Measurements from ENCODE around the gene ABHD4.
A peak's percentile ranks its signal among the peaks of the same experiment; 100 is the strongest.
"Not testable (repeated sequence)": the region's sequence is repeated elsewhere in the genome, so short reads cannot be mapped to it uniquely, and the experiment has no call there.

Gene ABHD4

GRCh38 chr14:22630066-22630465 is 32.0 kb downstream of the ABHD4 start:
- DNase-seq = no peak

- no peak for DNase-seq
Observed at GRCh38 chr14:22630486-22630885, 32.4 kb downstream of the ABHD4 start.

GRCh38 chr14:22634233-22634900 is 36.3 kb downstream of the ABHD4 start:
- no peak for DNase-seq

- DNase-seq = not testable (repeated sequence)
Observed at GRCh38 chr14:22635980-22636379, 37.9 kb downstream of the ABHD4 start.

- no peak for DNase-seq
Observed at GRCh38 chr14:22640192-22640591, 42.1 kb downstream of the ABHD4 start.

- no peak for DNase-seq
Observed at GRCh38 chr14:22641846-22642245, 43.7 kb downstream of the ABHD4 start.

- DNase-seq = no peak
Observed at GRCh38 chr14:22644305-22644635, 46.2 kb downstream of the ABHD4 start, which contains the start of gene OR6J1. Gene OR6J1 (minus strand): TSS chr14:22644352. CDS start chr14:22634811, 9,541 bp downstream.

GRCh38 chr14:22646570-22647254 is 48.6 kb downstream of the ABHD4 start:
- no peak for DNase-seq

- DNase-seq = no peak
Observed at GRCh38 chr14:22648506-22648905, 50.4 kb downstream of the ABHD4 start.

GRCh38 chr14:22650046-22650739 is 52.1 kb downstream of the ABHD4 start:
- no peak for DNase-seq

GRCh38 chr14:22650960-22651521 is 52.9 kb downstream of the ABHD4 start:
- no peak for DNase-seq

GRCh38 chr14:22651586-22651985 is 53.5 kb downstream of the ABHD4 start:
- no peak for DNase-seq

GRCh38 chr14:22653012-22653621 is 55.0 kb downstream of the ABHD4 start:
- DNase-seq = peak; percentile 55

GRCh38 chr14:22656226-22656625 is 58.1 kb downstream of the ABHD4 start:
- DNase-seq = no peak

- DNase-seq = no peak
Observed at GRCh38 chr14:22656945-22657731, 59.0 kb downstream of the ABHD4 start.

GRCh38 chr14:22657861-22658260 is 59.8 kb downstream of the ABHD4 start:
- DNase-seq = no peak

- DNase-seq = no peak
Observed at GRCh38 chr14:22658946-22659345, 60.8 kb downstream of the ABHD4 start.

- DNase-seq = no peak
Observed at GRCh38 chr14:22660654-22661053, 62.6 kb downstream of the ABHD4 start.

Measured in CD4-positive, alpha-beta T cell treated with Interleukin-21 for 1 hour (primary cell).